Endothelial cell (in vitro differentiated cells): Measurements from ENCODE around the gene BCL10. TPM values are rescaled to one million over a fixed set of nuclear protein-coding genes. Genes with fewer than 3 reads are reported as not detected.

Experiments
- DNase-seq: peaks from one replicate; pipeline ENCODE4 v3.0.0; 2021; ENCODE audit warnings: low spot score
- H3K27ac Mint-ChIP-seq: one replicate; pipeline ENCODE4 v1.8.0; 2021; ENCODE audit warnings: mixed read lengths, inconsistent platforms; ENCODE audit not compliant: unreplicated experiment
- H3K27me3 Mint-ChIP-seq: one replicate; pipeline ENCODE4 v1.8.0; 2021; ENCODE audit warnings: mild to moderate bottlenecking, moderate library complexity, mixed read lengths, inconsistent platforms; ENCODE audit not compliant: unreplicated experiment
- H3K36me3 Mint-ChIP-seq: one replicate; pipeline ENCODE4 v1.8.0; 2021; ENCODE audit warnings: mild to moderate bottlenecking, low read depth, mixed read lengths, inconsistent platforms; ENCODE audit not compliant: unreplicated experiment
- H3K4me1 Mint-ChIP-seq: one replicate; pipeline ENCODE4 v1.8.0; 2021; ENCODE audit warnings: mild to moderate bottlenecking, mixed read lengths, inconsistent platforms; ENCODE audit not compliant: unreplicated experiment
- H3K4me3 Mint-ChIP-seq: one replicate; pipeline ENCODE4 v1.8.0; 2021; ENCODE audit warnings: mild to moderate bottlenecking, mixed read lengths, inconsistent platforms; ENCODE audit not compliant: unreplicated experiment
- H3K9me3 Mint-ChIP-seq: one replicate; pipeline ENCODE4 v1.8.0; 2021; ENCODE audit warnings: mixed read lengths, inconsistent platforms; ENCODE audit not compliant: unreplicated experiment
- total RNA-seq: library from RNA; stranded (reverse); fragmentation: NEBNext Ultra II Directional; extraction: Animal tissue kit (Norgen Biotek cat#: 25700); gene quantifications from one replicate; pipeline ENCODE4 v1.2.1, GENCODE V29; 2021; ENCODE audit not compliant: unreplicated experiment
- TF ChIP-seq, protein P1 (sequence below): fragments of 200-600 bp; sonication (generic); IDR thresholded peaks from one replicate; pipeline ENCODE4 v1.5.0; 2021; ENCODE audit warnings: antibody characterized with exemption; ENCODE audit not compliant: unreplicated experiment

Gene BCL10
- total RNA-seq, 1 donor from 2014 or later = 33.6 TPM

GRCh38 chr1:85273397-85273796, 3.0 kb downstream of the BCL10 start:
- TF ChIP-seq, protein P1, sequence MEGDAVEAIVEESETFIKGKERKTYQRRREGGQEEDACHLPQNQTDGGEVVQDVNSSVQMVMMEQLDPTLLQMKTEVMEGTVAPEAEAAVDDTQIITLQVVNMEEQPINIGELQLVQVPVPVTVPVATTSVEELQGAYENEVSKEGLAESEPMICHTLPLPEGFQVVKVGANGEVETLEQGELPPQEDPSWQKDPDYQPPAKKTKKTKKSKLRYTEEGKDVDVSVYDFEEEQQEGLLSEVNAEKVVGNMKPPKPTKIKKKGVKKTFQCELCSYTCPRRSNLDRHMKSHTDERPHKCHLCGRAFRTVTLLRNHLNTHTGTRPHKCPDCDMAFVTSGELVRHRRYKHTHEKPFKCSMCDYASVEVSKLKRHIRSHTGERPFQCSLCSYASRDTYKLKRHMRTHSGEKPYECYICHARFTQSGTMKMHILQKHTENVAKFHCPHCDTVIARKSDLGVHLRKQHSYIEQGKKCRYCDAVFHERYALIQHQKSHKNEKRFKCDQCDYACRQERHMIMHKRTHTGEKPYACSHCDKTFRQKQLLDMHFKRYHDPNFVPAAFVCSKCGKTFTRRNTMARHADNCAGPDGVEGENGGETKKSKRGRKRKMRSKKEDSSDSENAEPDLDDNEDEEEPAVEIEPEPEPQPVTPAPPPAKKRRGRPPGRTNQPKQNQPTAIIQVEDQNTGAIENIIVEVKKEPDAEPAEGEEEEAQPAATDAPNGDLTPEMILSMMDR = no peak
- no peak for DNase-seq
- no peak overlapping the region for H3K4me3 Mint-ChIP-seq
- no peak overlapping the region for H3K27ac Mint-ChIP-seq
- H3K27me3 Mint-ChIP-seq = peaks cover 8% of the 10 kb centered on the region
- H3K9me3 Mint-ChIP-seq = no peaks in the 10 kb centered on the region
- peaks cover 37% of the 10 kb centered on the region for H3K4me1 Mint-ChIP-seq
- peaks cover 22% of the 10 kb centered on the region for H3K36me3 Mint-ChIP-seq

DNA sequence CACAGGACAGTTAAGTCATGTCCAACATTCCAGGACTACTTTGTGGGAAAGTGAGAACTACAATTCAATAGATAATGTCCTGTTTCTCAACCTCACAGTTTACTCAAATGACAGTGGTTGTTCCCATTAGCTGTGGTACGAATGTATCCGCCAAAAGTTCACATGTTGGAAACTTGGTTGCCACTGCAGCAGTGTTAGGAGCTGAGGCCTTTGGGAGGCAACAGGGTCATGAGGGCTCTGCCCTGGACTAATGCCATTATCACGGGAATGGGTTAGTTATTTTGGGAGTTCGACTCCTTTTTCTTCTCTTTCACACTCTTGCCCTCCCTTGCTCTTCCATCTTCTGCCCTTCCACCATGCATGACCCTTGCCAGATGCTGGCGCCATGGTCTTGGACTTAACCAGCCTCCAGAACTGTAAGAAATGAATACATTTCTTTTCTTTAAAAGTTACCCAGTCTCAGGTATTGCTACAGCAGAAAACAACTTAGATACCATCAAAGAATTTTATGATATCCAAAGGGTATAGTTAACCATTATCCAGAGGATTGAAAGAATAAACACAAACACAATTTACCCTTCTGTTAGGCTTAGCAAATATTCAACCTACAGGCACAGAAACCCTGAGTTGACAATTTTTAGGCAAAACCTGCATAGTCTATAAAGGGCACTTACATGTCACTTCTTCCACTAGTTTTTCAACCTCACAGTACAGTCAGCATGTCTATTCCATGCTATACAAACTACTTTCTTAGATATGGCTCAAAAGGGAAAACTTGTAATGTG, 7.4 kb downstream of the BCL10 start:
- Mint-ChIP-seq H3K4me3 (peak overlapping the region; percentile 65), H3K9me3 (no peaks in the 10 kb centered on the region), H3K36me3 (peaks cover 27% of the 10 kb centered on the region), H3K27me3 (peaks cover 1% of the 10 kb centered on the region), H3K27ac (no peak overlapping the region), H3K4me1 (peaks cover 19% of the 10 kb centered on the region)
- DNase-seq = no peak
- TF ChIP-seq, protein P1 = no peak

GRCh38 chr1:85267313-85267712, 9.1 kb downstream of the BCL10 start:
- H3K4me3 Mint-ChIP-seq = no peak overlapping the region
- peaks cover 7% of the 10 kb centered on the region for H3K4me1 Mint-ChIP-seq
- H3K9me3 Mint-ChIP-seq = no peaks in the 10 kb centered on the region
- no peak overlapping the region for H3K27ac Mint-ChIP-seq
- H3K27me3 Mint-ChIP-seq = peaks cover 1% of the 10 kb centered on the region
- TF ChIP-seq, protein P1 = no peak
- peaks cover 34% of the 10 kb centered on the region for H3K36me3 Mint-ChIP-seq
- no peak for DNase-seq

DNA sequence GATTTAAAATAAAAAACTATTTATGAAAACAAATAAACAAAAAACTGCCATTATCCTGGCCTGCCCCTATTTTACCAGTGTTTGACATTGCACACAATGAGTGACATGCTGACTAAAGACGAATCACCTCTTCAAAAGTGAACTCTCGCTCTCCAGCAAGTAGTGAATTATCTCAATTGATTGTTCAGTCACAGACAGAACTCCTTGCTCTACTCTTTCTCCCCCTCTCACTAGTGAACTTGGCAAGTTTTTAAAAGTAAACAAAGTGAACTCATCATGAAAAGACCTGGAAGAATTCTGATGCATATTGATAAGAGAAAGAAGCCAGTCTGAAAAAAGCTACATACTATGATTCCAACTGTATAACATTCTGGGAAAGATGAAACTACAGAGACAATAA, 12.3 kb downstream of the BCL10 start:
- Mint-ChIP-seq H3K9me3 (peaks cover 6% of the 10 kb centered on the region), H3K4me3 (peak overlapping the region; percentile 7), H3K27me3 (no peaks in the 10 kb centered on the region), H3K36me3 (peaks cover 35% of the 10 kb centered on the region), H3K4me1 (peaks cover 5% of the 10 kb centered on the region), H3K27ac (no peak overlapping the region)
- TF ChIP-seq, protein P1 = no peak
- DNase-seq = no peak

DNA sequence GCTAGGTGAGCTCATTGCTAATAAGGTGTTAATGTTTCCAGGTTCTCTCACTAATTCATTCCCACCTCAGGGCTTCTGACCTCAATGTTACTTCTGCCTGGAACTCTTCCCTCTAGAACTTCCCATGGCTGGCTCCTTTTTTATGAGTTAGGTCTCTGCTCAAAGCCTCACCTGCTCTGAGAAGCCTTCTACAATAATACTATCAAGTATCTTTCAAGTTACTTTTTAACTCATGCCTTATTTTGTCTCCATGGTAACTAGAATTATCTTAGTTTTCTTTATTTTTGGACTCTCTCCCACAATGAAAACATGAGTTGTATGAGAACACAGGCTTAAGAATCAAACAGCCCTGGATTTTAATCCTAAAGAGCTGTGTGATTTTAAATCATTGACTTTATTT, 13.4 kb downstream of the BCL10 start:
- peaks cover 10% of the 10 kb centered on the region for H3K4me1 Mint-ChIP-seq
- TF ChIP-seq, protein P1 = no peak
- peaks cover 3% of the 10 kb centered on the region for H3K27me3 Mint-ChIP-seq
- peaks cover 6% of the 10 kb centered on the region for H3K9me3 Mint-ChIP-seq
- H3K36me3 Mint-ChIP-seq = peaks cover 32% of the 10 kb centered on the region
- no peak for DNase-seq
- H3K4me3 Mint-ChIP-seq = no peak overlapping the region
- no peak overlapping the region for H3K27ac Mint-ChIP-seq
